HL-60 (cell line): ENCODE data around the gene PRRT2.

Source experiments
- DNase-seq, 2 experiments: peaks; one replicate each; pipeline ENCODE4 v3.0.0-alpha.2; 2010 to 2020; ENCODE audit warnings: low read depth in 1 of 2, low spot score in 1 of 2
- H3K27ac ChIP-seq: fragments of 250-450 bp; sonication (Bioruptor Pico); replicated peaks from 2 replicates; pipeline ENCODE4 v1.5.1; 2020; ENCODE audit warnings: mild to moderate bottlenecking, moderate library complexity
- H3K27me3 ChIP-seq: fragments of 250-450 bp; sonication (Bioruptor Pico); 2 replicates; pipeline ENCODE4 v1.5.1; 2021; ENCODE audit warnings: mild to moderate bottlenecking, moderate library complexity; ENCODE audit not compliant: insufficient read depth, poor library complexity, severe bottlenecking
- H3K4me3 ChIP-seq: replicated peaks from 2 replicates; pipeline ENCODE4 v1.5.1; 2011; ENCODE audit warnings: mild to moderate bottlenecking, control low read depth, low read length; ENCODE audit not compliant: insufficient read depth
- CTCF ChIP-seq: IDR thresholded peaks from one replicate; pipeline ENCODE4 v1.5.1; 2011; ENCODE audit warnings: low read length, control low read depth, inconsistent platforms; ENCODE audit not compliant: insufficient read depth
- GABPA ChIP-seq: IDR thresholded peaks from 2 replicates; pipeline ENCODE4 v1.6.1; 2012; ENCODE audit warnings: low read depth
- POLR2AphosphoS5 ChIP-seq: IDR thresholded peaks from 2 replicates; pipeline ENCODE4 v1.6.1; 2012; ENCODE audit warnings: low read depth
- REST ChIP-seq: IDR thresholded peaks from 2 replicates; pipeline ENCODE4 v1.6.1; 2012; ENCODE audit warnings: low read depth; ENCODE audit not compliant: insufficient replicate concordance
- SPI1 ChIP-seq: IDR thresholded peaks from 2 replicates; pipeline ENCODE4 v1.6.1; 2012; ENCODE audit warnings: low read depth, mild to moderate bottlenecking, borderline replicate concordance

The PRRT2 gene

DNA sequence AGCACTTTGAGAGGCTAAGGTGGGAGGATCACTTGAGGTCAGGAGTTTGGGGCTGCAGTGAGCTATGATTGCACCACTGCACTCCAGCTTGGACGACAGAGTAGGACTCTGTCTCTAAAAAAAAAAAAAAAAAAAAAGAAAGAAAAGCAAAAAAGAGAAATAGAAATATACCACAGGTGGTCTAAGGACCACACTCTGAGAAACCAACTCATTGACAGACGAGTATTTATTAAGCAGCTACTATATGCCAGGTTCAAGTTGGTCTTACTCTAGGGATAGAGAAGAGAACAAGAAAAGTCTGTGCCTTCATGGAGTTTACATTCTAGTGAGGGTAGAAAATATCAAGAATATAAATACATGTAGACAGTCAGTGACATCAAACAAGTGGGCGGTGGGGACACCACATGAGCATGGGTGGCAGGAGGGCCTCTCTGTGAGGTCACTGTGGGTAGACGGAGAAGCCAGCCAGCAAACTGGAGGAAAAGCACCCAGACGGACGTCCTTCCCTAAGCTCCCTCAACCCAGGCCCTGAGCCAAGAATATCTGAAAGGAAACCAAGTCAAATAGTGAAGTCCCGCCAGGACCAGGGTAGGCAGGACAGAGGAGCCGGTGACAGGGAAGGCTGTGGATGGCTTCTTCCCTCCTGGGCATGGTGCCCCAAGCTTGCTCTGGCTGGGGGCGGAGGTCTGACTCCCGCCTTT, 46.3 kb downstream of the PRRT2 start:
- Histone ChIP-seq H3K27ac (no peak overlapping the region), H3K27me3 (no peaks in the 10 kb centered on the region)
- DNase-seq: no peak

DNA sequence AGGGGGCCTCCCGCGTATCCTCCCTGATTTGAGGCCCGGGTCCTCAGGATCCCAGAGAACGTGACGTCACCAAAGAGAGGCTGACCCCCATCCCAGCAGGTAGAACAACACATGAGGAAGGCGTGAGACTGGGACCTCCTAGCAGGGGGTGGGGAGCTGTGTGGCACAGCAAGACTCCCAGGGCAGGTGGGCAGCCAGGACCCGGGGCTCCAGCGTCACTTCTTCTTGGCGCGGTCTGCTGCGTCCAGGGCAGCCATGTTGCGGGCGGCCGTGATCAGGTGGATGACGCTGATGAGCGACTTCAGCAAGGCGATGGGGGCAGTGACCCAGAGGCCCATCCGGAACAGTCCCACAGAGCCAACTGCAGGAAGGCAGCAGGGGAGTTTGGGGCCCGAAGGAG, 47.0 kb downstream of the PRRT2 start:
- no peak for DNase-seq
- no peak for TF ChIP-seq REST
- TF ChIP-seq POLR2AphosphoS5: no peak
- no peak for TF ChIP-seq GABPA
- TF ChIP-seq SPI1: no peak
- TF ChIP-seq CTCF: no peak
- Histone ChIP-seq H3K27me3 (no peaks in the 10 kb centered on the region), H3K4me3 (no peak overlapping the region), H3K27ac (no peak overlapping the region)

More for the DNA sequence above, 46.3 kb downstream of the PRRT2 start:
- no peak for TF ChIP-seq SPI1
- TF ChIP-seq CTCF: no peak
- TF ChIP-seq GABPA: no peak
- TF ChIP-seq POLR2AphosphoS5: no peak
- TF ChIP-seq REST: no peak
- H3K4me3 ChIP-seq: no peak overlapping the region

DNA sequence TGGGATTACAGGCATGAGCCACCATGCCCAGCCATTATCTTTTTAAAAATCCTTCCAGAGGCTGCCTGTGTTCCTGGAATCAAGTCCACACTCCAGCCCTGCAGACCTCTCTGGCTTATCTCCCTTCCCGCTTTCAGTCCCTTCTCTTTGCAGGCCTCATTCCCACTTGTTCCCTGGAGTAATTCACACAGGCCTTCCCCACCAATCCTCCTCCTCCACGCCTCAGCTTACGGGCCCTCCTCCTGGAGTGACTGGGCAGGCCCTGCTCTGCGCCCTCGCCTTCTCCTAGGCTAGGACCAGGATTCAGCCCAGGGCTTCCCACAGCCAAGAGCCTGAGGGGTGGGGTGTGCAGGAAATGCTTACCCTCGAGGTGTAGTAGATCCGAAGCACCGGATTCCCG, 48.2 kb downstream of the PRRT2 start:
- H3K27me3 ChIP-seq: no peaks in the 10 kb centered on the region
- no peak overlapping the region for H3K4me3 ChIP-seq
- TF ChIP-seq SPI1 (no peak), CTCF (no peak), GABPA (no peak), POLR2AphosphoS5 (no peak), REST (no peak)
- DNase-seq: no peak
- H3K27ac ChIP-seq: no peak overlapping the region
